ENCODE data around the gene TFPI. TPM values are rescaled to one million over a fixed set of nuclear protein-coding genes. Genes with fewer than 3 reads are reported as not detected.
"Not testable (repeated sequence)": the region's sequence is repeated elsewhere in the genome, so short reads cannot be mapped to it uniquely, and the experiment has no call there.

The TFPI gene
- total and polyA plus RNA-seq, 2 experiments from 2014 or later = 79.9 to 122 TPM

DNA sequence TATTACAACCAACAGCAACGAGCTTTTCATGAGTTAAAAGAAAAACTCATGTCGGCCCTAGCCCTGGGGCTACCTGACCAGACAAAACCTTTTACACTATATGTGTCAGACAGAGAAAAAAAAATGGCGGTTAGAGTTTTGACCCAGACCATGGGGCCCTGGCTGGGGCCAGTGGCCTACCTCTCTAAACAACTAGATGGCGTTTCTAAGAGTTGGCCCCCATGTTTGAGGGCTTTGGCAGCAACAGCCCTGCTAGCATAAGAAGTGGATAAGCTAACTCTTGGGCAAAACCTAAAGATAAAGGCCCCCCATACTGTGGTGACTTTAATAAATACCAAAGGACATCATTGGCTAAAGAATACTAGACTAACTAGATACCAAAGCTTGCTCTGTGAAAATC, 39.3 kb downstream of the TFPI start:
- Histone ChIP-seq H3K27ac (no peak overlapping the region), H4K20me1 (ENCODE audit: insufficient read depth, poor library complexity, severe bottlenecking) (no peaks in the 10 kb centered on the region), H3K27me3 (no peaks in the 10 kb centered on the region), H3K4me2 (no peak overlapping the region), H2AFZ (no peak overlapping the region), H3K79me2 (no peaks in the 10 kb centered on the region), H3K9me2 (replicated peaks; ENCODE audit: insufficient read depth) (no peaks in the 10 kb centered on the region), H3K9me3 (ENCODE audit: low read depth) (peaks cover 6% of the 10 kb centered on the region), H3K4me1 (ENCODE audit: insufficient read depth) (no peaks in the 10 kb centered on the region), H3K4me3 (no peak overlapping the region), H3K36me3 (replicated peaks; ENCODE audit: insufficient read depth, low read depth) (no peaks in the 10 kb centered on the region)
- 95% methylated on average over 4 of the region's 4 CpGs for WGBS (ENCODE audit: low lambda C conversion rate, missing lambda C conversion rate)
- TF ChIP-seq, protein P1, sequence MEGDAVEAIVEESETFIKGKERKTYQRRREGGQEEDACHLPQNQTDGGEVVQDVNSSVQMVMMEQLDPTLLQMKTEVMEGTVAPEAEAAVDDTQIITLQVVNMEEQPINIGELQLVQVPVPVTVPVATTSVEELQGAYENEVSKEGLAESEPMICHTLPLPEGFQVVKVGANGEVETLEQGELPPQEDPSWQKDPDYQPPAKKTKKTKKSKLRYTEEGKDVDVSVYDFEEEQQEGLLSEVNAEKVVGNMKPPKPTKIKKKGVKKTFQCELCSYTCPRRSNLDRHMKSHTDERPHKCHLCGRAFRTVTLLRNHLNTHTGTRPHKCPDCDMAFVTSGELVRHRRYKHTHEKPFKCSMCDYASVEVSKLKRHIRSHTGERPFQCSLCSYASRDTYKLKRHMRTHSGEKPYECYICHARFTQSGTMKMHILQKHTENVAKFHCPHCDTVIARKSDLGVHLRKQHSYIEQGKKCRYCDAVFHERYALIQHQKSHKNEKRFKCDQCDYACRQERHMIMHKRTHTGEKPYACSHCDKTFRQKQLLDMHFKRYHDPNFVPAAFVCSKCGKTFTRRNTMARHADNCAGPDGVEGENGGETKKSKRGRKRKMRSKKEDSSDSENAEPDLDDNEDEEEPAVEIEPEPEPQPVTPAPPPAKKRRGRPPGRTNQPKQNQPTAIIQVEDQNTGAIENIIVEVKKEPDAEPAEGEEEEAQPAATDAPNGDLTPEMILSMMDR (IDR thresholded peaks at IDR 0.05; ENCODE audit: poor library complexity) = no peak
- TF ChIP-seq EZH2 (IDR thresholded peaks at IDR 0.05; ENCODE audit: borderline replicate concordance) = no peak
- no peak for TF ChIP-seq EZH2phosphoT487 (IDR thresholded peaks at IDR 0.05; ENCODE audit: low read depth, severe bottlenecking, unreplicated experiment)
- no peak for DNase-seq (ENCODE audit: low spot score)

- not testable (repeated sequence) for H2AFZ ChIP-seq; DNase-seq (ENCODE audit: low spot score); H3K4me1 ChIP-seq (ENCODE audit: insufficient read depth); H3K9me2 ChIP-seq (replicated peaks; ENCODE audit: insufficient read depth); H3K4me2 ChIP-seq; H3K27ac ChIP-seq; H3K9me3 ChIP-seq (ENCODE audit: low read depth); H3K79me2 ChIP-seq; H4K20me1 ChIP-seq (ENCODE audit: insufficient read depth, poor library complexity, severe bottlenecking); H3K4me3 ChIP-seq; H3K36me3 ChIP-seq (replicated peaks; ENCODE audit: insufficient read depth, low read depth); H3K27me3 ChIP-seq
- 96% methylated on average over 6 of the region's 6 CpGs for WGBS (ENCODE audit: low lambda C conversion rate, missing lambda C conversion rate)
Measured at GRCh38 chr2:187514235-187514829, 39.9 kb downstream of the TFPI start.

- not testable (repeated sequence) for H2AFZ ChIP-seq; H3K9me3 ChIP-seq (ENCODE audit: low read depth); H4K20me1 ChIP-seq (ENCODE audit: insufficient read depth, poor library complexity, severe bottlenecking); H3K79me2 ChIP-seq; H3K4me2 ChIP-seq; H3K27me3 ChIP-seq; H3K36me3 ChIP-seq (replicated peaks; ENCODE audit: insufficient read depth, low read depth); H3K4me3 ChIP-seq; H3K27ac ChIP-seq; H3K4me1 ChIP-seq (ENCODE audit: insufficient read depth); DNase-seq (ENCODE audit: low spot score); H3K9me2 ChIP-seq (replicated peaks; ENCODE audit: insufficient read depth)
- WGBS (ENCODE audit: low lambda C conversion rate, missing lambda C conversion rate) = 92% methylated on average over 5 of the region's 5 CpGs
Measured at GRCh38 chr2:187513460-187514234, 40.6 kb downstream of the TFPI start.

DNA sequence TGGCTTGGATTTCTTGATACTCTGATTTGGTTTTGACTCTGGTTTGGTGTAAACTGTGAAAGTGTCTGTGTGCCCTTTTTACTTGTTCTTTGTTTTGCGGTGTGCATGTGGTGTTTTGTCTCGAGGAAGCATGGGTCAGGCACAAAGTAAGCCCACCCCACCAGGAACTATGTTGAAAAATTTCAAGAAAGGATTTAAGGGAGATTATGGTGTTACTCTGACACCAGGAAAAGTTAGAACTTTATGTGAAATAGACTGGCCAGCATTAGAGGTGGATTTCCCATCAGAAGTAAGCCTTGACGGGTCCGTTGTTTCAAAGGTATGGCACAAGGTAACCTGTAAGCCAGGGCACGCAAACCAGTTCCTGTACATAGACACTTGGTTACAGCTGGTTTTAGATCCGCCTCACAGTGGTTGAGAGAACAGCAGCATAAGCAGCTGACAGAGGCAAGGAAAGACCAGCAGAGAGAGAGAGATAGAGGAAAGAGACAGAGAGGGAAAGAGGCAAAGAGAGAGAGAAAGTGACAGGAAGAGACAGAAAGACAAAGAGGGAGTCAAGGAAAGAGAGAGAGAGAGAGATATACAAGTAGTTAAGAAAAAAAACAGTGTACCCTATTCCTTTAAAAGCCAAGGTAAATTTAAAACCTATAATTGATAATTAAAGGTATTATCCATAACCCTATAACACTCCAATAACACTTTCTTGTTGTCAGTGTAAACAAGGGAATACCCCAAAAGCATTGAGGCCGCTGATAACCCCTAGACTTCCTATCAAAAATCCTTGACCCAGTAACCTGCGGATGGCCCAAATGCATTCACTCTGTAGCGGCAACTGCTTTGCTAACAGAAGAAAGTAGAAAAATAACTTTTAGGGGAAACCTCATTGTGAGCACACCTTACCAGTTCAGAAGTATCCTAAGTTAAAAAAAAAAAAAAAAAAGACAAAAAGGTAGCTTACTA, 42.6 kb downstream of the TFPI start:
- H4K20me1 ChIP-seq (ENCODE audit: insufficient read depth, poor library complexity, severe bottlenecking) = no peaks in the 10 kb centered on the region
- TF ChIP-seq, protein P1 (IDR thresholded peaks at IDR 0.05; ENCODE audit: poor library complexity) = no peak
- TF ChIP-seq EZH2phosphoT487 (IDR thresholded peaks at IDR 0.05; ENCODE audit: low read depth, severe bottlenecking, unreplicated experiment) (no peak), EZH2 (IDR thresholded peaks at IDR 0.05; ENCODE audit: borderline replicate concordance) (no peak)
- no peak overlapping the region for H3K4me2 ChIP-seq
- H3K4me1 ChIP-seq (ENCODE audit: insufficient read depth) = no peaks in the 10 kb centered on the region
- no peaks in the 10 kb centered on the region for H3K27me3 ChIP-seq
- H3K36me3 ChIP-seq (replicated peaks; ENCODE audit: insufficient read depth, low read depth) = no peaks in the 10 kb centered on the region
- no peaks in the 10 kb centered on the region for H3K79me2 ChIP-seq
- DNase-seq (ENCODE audit: low spot score) = no peak
- no peak overlapping the region for H3K27ac ChIP-seq
- WGBS (ENCODE audit: low lambda C conversion rate, missing lambda C conversion rate) = 75% methylated on average over 9 of the region's 9 CpGs
- H3K4me3 ChIP-seq = no peak overlapping the region
- H3K9me2 ChIP-seq (replicated peaks; ENCODE audit: insufficient read depth) = no peaks in the 10 kb centered on the region
- no peak overlapping the region for H2AFZ ChIP-seq
- H3K9me3 ChIP-seq (ENCODE audit: low read depth) = no peaks in the 10 kb centered on the region

- H3K9me3 ChIP-seq (ENCODE audit: low read depth); H3K79me2 ChIP-seq; H2AFZ ChIP-seq; H3K4me1 ChIP-seq (ENCODE audit: insufficient read depth); DNase-seq (ENCODE audit: low spot score); H3K9me2 ChIP-seq (replicated peaks; ENCODE audit: insufficient read depth); H3K27me3 ChIP-seq; H3K4me3 ChIP-seq; H4K20me1 ChIP-seq (ENCODE audit: insufficient read depth, poor library complexity, severe bottlenecking); H3K36me3 ChIP-seq (replicated peaks; ENCODE audit: insufficient read depth, low read depth): not testable (repeated sequence)
- 72% methylated on average over 18 of the region's 18 CpGs for WGBS (ENCODE audit: low lambda C conversion rate, missing lambda C conversion rate)
- peak overlapping the region; percentile 31 for H3K4me2 ChIP-seq
- peak overlapping the region; percentile 36 for H3K27ac ChIP-seq
Measured at GRCh38 chr2:187510419-187511355, 43.5 kb downstream of the TFPI start.

Data from hepatocyte (in vitro differentiated cells).